ENCODE measurements around the gene PDF. TPM values are rescaled to one million over a fixed set of nuclear protein-coding genes. Genes with fewer than 3 reads are reported as not detected.

PDF gene
- total RNA-seq, 1 donor from 2014 or later: 20.1 TPM

DNA sequence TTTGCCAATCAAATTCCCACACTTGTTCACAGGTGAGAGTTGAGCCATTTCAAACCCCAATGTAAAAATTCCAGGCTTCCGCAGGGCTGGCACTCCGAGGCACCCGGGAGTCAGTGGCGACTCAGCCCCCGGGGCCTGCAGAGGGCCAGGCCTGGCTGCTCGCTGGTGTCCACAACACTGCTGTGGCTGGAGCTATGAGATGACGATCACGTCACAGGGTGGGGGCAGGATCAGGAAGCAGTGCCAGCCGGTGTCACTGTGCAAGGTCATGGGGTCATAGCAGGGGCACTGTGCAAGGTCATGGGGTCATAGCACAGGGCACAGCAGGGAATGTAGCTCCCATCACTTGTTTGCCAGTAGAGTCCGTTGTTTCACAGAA lies 11.5 kb downstream of the PDF start:
- H3K36me3 Mint-ChIP-seq (ENCODE audit: low read depth): peaks cover 22% of the 10 kb centered on the region
- H3K27me3 Mint-ChIP-seq (ENCODE audit: low read depth): no peaks in the 10 kb centered on the region
- no peak overlapping the region for H3K27ac Mint-ChIP-seq (ENCODE audit: unreplicated experiment)

DNA sequence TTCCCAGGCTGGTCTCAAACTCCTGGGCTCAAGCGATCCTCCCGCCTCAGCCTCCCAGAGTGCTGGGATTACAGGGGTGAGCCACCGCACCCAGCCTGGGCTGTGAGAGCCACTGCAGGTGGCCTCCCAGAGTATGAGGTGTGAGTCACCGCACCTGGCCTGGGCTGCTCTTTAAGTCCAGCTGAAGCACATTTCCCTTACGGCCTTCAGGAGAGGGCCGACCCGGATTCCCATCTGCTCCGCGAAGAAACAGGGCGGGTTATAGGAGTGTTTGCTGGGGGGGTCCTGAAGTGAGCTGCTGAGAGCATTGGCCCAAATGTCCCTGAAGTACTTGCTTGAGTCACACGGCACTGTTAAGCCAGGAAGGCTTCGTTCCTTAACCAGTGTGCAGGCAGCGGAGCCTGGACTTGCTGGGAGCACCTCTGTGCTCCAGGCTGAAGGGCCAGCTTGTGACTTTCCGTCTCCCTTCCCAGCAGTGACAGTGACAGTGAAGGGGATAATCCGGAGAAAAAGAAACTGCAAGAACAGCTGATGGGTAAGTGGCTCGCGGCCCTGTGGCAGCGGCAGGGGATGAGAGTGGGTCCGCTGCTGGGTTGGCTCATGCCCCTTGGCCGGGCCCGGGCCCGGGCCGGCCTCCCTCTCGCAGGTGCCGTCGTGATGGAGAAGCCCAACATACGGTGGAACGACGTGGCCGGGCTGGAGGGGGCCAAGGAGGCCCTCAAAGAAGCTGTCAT lies 12.0 kb downstream of the PDF start:
- no peak overlapping the region for H3K27ac Mint-ChIP-seq (ENCODE audit: unreplicated experiment)
- no peak for TF ChIP-seq CTCF (conservative IDR thresholded peaks at IDR 0.05)
- peaks cover 1% of the 10 kb centered on the region for H3K4me1 Mint-ChIP-seq

More for the DNA sequence above, 11.5 kb downstream of the PDF start:
- no peak for DNase-seq (ENCODE audit: low read depth, low spot score)
- no peaks in the 10 kb centered on the region for H3K4me1 Mint-ChIP-seq
- H3K4me3 Mint-ChIP-seq: no peak overlapping the region
- H3K9me3 Mint-ChIP-seq: no peaks in the 10 kb centered on the region
- TF ChIP-seq CTCF (conservative IDR thresholded peaks at IDR 0.05): no peak

DNA sequence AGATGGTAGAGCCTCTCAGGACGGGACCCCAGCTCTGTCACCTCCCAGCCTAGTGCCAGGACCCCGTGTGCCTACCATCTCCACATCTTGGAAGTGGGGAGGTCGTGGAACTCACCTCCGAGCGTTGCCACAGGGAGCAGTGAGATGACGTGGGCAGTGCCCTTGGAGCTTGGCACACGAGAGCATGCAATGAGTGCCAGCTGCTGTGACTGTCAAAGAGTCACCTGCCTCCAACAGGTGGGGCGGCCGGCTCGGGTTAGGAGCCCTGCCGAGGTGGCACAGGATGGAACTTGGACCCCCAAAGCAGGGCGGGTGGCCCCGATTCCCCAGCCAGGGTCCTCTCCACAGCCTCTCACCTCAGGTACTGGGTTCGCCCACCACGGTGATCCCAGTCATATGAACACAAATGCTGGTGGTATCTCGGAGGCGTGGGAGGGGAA lies 13.8 kb downstream of the PDF start:
- no peak for TF ChIP-seq CTCF (conservative IDR thresholded peaks at IDR 0.05)
- peaks cover 17% of the 10 kb centered on the region for H3K36me3 Mint-ChIP-seq (ENCODE audit: low read depth)
- H3K4me3 Mint-ChIP-seq: no peak overlapping the region
- no peak overlapping the region for H3K27ac Mint-ChIP-seq (ENCODE audit: unreplicated experiment)
- H3K27me3 Mint-ChIP-seq (ENCODE audit: low read depth): no peaks in the 10 kb centered on the region
- no peaks in the 10 kb centered on the region for H3K9me3 Mint-ChIP-seq
- H3K4me1 Mint-ChIP-seq: peaks cover 11% of the 10 kb centered on the region
- DNase-seq (ENCODE audit: low read depth, low spot score): no peak

More for the DNA sequence above, 12.0 kb downstream of the PDF start:
- H3K27me3 Mint-ChIP-seq (ENCODE audit: low read depth): no peaks in the 10 kb centered on the region
- no peak overlapping the region for H3K4me3 Mint-ChIP-seq
- H3K36me3 Mint-ChIP-seq (ENCODE audit: low read depth): peaks cover 23% of the 10 kb centered on the region
- H3K9me3 Mint-ChIP-seq: no peaks in the 10 kb centered on the region
- no peak for DNase-seq (ENCODE audit: low read depth, low spot score)

- H3K9me3 Mint-ChIP-seq: no peaks in the 10 kb centered on the region
- TF ChIP-seq CTCF (conservative IDR thresholded peaks at IDR 0.05): no peak
- H3K27ac Mint-ChIP-seq (ENCODE audit: unreplicated experiment): peak overlapping the region; percentile 89
- no peak for DNase-seq (ENCODE audit: low read depth, low spot score)
- H3K4me1 Mint-ChIP-seq: peaks cover 14% of the 10 kb centered on the region
- H3K27me3 Mint-ChIP-seq (ENCODE audit: low read depth): no peaks in the 10 kb centered on the region
- peak overlapping the region; percentile 87 for H3K4me3 Mint-ChIP-seq
- H3K36me3 Mint-ChIP-seq (ENCODE audit: low read depth): peaks cover 14% of the 10 kb centered on the region
Observed at GRCh38 chr16:69315486-69316311, 14.7 kb downstream of the PDF start.

DNA sequence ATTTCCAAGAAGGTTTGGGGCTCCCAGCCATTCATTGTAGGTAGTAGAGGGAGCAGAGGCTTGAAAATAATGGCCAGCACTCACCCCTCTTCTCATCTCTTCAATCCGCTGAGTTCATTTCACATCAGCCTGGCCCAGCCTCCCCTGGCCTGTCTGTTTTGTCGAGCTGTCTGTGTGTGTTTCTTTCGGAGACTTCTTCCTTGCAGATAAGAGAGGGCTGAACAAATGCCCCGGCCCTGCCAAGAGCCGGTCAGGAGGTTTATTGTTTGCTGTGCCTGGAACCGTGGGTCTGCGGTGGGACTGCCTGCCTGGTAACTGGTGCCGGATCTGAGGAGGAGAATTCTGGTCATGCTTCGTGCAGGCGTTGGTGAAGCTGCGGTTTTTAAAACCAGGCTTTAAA lies 15.9 kb downstream of the PDF start:
- Mint-ChIP-seq H3K36me3 (ENCODE audit: low read depth) (peaks cover 15% of the 10 kb centered on the region), H3K27me3 (ENCODE audit: low read depth) (no peaks in the 10 kb centered on the region), H3K9me3 (no peaks in the 10 kb centered on the region), H3K4me1 (peaks cover 19% of the 10 kb centered on the region), H3K27ac (ENCODE audit: unreplicated experiment) (peak overlapping the region; percentile 67), H3K4me3 (peak overlapping the region; percentile 87)
- no peak for DNase-seq (ENCODE audit: low read depth, low spot score)
- TF ChIP-seq CTCF (conservative IDR thresholded peaks at IDR 0.05): no peak

All from neural crest cell (in vitro differentiated cells).